ENCODE results near the gene FGF12. TPM values are rescaled to one million over a fixed set of nuclear protein-coding genes. Genes with fewer than 3 reads are reported as not detected.

Gene FGF12
- total and polyA plus RNA-seq, 7 donors = 0.25 to 0.87 (median 0.71) TPM

GRCh38 chr3:192550356-192550755, 177.0 kb downstream of the FGF12 start:
- no peak overlapping the region for H3K4me3 ChIP-seq
- H3K9me3 ChIP-seq = peaks cover 7% of the 10 kb centered on the region
- WGBS, 3 donors = 38 to 43% (median 38%) methylated on average over 1 of the region's 1 CpG
- intact Hi-C loops (cut with DNase I) = no loop called here
- no peak overlapping the region for H3K27ac ChIP-seq
- DNase-seq = no peak
- no peaks in the 10 kb centered on the region for H3K4me1 ChIP-seq
- no peaks in the 10 kb centered on the region for H3K27me3 ChIP-seq (ENCODE audit: insufficient read depth in 3 of 3, low read length in 2 of 3)
- no peaks in the 10 kb centered on the region for H3K36me3 ChIP-seq (ENCODE audit: insufficient read depth in 1 of 2, low read depth in 1 of 2)
- TF ChIP-seq, protein P1, sequence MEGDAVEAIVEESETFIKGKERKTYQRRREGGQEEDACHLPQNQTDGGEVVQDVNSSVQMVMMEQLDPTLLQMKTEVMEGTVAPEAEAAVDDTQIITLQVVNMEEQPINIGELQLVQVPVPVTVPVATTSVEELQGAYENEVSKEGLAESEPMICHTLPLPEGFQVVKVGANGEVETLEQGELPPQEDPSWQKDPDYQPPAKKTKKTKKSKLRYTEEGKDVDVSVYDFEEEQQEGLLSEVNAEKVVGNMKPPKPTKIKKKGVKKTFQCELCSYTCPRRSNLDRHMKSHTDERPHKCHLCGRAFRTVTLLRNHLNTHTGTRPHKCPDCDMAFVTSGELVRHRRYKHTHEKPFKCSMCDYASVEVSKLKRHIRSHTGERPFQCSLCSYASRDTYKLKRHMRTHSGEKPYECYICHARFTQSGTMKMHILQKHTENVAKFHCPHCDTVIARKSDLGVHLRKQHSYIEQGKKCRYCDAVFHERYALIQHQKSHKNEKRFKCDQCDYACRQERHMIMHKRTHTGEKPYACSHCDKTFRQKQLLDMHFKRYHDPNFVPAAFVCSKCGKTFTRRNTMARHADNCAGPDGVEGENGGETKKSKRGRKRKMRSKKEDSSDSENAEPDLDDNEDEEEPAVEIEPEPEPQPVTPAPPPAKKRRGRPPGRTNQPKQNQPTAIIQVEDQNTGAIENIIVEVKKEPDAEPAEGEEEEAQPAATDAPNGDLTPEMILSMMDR (IDR thresholded peaks at IDR 0.05) = no peak
- ATAC-seq = no peak

- Histone ChIP-seq H3K27me3 (ENCODE audit: insufficient read depth in 3 of 3, low read length in 2 of 3) (no peaks in the 10 kb centered on the region), H3K9me3 (no peaks in the 10 kb centered on the region), H3K36me3 (ENCODE audit: insufficient read depth in 1 of 2, low read depth in 1 of 2) (no peaks in the 10 kb centered on the region), H3K4me1 (no peaks in the 10 kb centered on the region), H3K4me3 (no peak overlapping the region), H3K27ac (no peak overlapping the region)
- TF ChIP-seq, protein P1 (IDR thresholded peaks at IDR 0.05) = no peak
- ATAC-seq = no peak
- DNase-seq = no peak
- 58 to 60% (median 60%) methylated on average over 5 of the region's 5 CpGs for WGBS, 3 donors
- intact Hi-C loops (cut with DNase I) = no loop called here
Observed at GRCh38 chr3:192545333-192545732, 182.0 kb downstream of the FGF12 start.

- 90 to 93% (median 90%) methylated on average over 3 of the region's 3 CpGs for WGBS, 3 donors
- Histone ChIP-seq H3K36me3 (ENCODE audit: insufficient read depth in 1 of 2, low read depth in 1 of 2) (no peaks in the 10 kb centered on the region), H3K9me3 (no peaks in the 10 kb centered on the region), H3K4me1 (no peaks in the 10 kb centered on the region), H3K27ac (no peak overlapping the region), H3K4me3 (no peak overlapping the region), H3K27me3 (ENCODE audit: insufficient read depth in 3 of 3, low read length in 2 of 3) (no peaks in the 10 kb centered on the region)
- ATAC-seq (no peak), DNase-seq (no peak)
- intact Hi-C loops (cut with DNase I) = no loop called here
- TF ChIP-seq, protein P1 (IDR thresholded peaks at IDR 0.05) = no peak
Observed at GRCh38 chr3:192543163-192543562, 184.2 kb downstream of the FGF12 start.

DNA sequence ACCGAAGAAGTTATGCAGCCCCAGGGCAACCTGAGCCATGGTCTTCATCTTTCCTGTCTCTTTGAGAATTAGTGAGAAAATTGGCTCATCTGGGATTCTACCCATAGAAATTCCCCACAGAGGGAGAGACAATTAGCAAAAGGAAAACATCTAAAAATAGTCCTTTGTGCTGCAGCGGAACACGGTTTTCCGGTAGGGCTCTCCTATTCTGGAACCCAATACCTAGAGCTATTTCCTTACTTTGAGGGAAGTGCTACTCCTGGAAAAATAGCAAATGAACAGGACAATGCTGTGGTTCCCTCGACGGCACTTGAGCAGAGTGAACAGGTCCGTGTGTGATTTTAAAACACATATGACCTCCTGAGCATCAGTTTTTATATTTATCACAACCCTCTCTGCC, 210.5 kb downstream of the FGF12 start:
- Histone ChIP-seq H3K4me3 (no peak overlapping the region), H3K36me3 (ENCODE audit: insufficient read depth in 1 of 2, low read depth in 1 of 2) (no peaks in the 10 kb centered on the region), H3K9me3 (no peaks in the 10 kb centered on the region), H3K4me1 (no peaks in the 10 kb centered on the region), H3K27ac (no peak overlapping the region), H3K27me3 (ENCODE audit: insufficient read depth in 3 of 3, low read length in 2 of 3) (peaks cover 5 to 23% (median 15%) of the 10 kb centered on the region in 3 donors)
- WGBS, 3 donors = 54 to 66% (median 64%) methylated on average over 7 of the region's 7 CpGs
- intact Hi-C loops (cut with DNase I) = no loop called here
- DNase-seq (no peak), ATAC-seq (no peak)
- TF ChIP-seq, protein P1 (IDR thresholded peaks at IDR 0.05) = no peak

DNA sequence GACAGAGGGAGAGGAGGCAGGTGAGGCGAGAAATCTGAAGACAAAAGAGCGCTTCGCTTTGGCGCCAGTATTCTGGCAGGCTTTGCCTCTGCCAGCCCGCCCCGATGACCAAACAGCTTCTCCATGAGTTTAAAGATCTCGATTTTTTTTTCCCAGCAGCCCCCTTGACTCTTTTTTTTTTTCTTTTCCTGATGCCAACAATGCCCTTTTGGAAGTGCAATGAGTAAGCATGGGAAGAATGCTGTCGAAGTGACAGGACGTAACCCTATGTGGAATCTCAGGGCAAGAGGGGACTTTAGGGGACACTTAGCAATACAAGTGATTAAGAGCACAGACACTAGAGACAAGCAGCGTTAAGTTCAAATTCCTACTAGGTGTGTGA, 211.7 kb downstream of the FGF12 start:
- no peaks in the 10 kb centered on the region for H3K4me1 ChIP-seq
- no peak for ATAC-seq
- H3K27me3 ChIP-seq (ENCODE audit: insufficient read depth in 3 of 3, low read length in 2 of 3) = peaks cover 5 to 27% (median 15%) of the 10 kb centered on the region in 3 donors
- 6 to 8% (median 7%) methylated on average over 10 of the region's 10 CpGs for WGBS, 3 donors
- no peaks in the 10 kb centered on the region for H3K9me3 ChIP-seq
- intact Hi-C loops (cut with DNase I) = no loop called here
- no peak overlapping the region for H3K27ac ChIP-seq
- peak overlapping the region; percentile 60 for H3K4me3 ChIP-seq
- H3K36me3 ChIP-seq (ENCODE audit: insufficient read depth in 1 of 2, low read depth in 1 of 2) = no peaks in the 10 kb centered on the region
- TF ChIP-seq, protein P1 (IDR thresholded peaks at IDR 0.05) = no peak
- DNase-seq = no peak

Measured in psoas muscle (tissue), 8 donors.